H1 (cell line): ENCODE results near the gene ODAD3. TPM values are rescaled to one million over a fixed set of nuclear protein-coding genes. Genes with fewer than 3 reads are reported as not detected.

Experiments
- CTCF ChIA-PET: fragments of 300-600 bp; sonication (Branson Sonifier 250); formaldehyde crosslinking; loops from one replicate; lab custom pipeline; 2021; ENCODE audit not compliant: partially characterized antibody; lab: Charles Lee
- POLR2A ChIA-PET: fragments of 300-600 bp; sonication (Branson Sonifier 250); formaldehyde crosslinking; loops from one replicate; lab custom pipeline; 2021; ENCODE audit warnings: inconsistent platforms; ENCODE audit not compliant: partially characterized antibody; lab: Charles Lee
- DNase-seq, 2 experiments: peaks; one replicate each; pipeline versions ENCODE4 v3.0.0 to v3.0.0-alpha.2; 2010 to 2022; ENCODE audit warnings: low spot score in 2 of 2, low read depth in 1 of 2, mixed read lengths in 1 of 2
- FAIRE-seq: peaks from 2 replicates; lab custom pipeline; 2011; peaks lifted over from hg19 to GRCh38; lab: Jason Lieb, UNC
- H2AFZ ChIP-seq: 2 replicates; pipeline ENCODE4 v1.8.1; 2012; ENCODE audit warnings: low read length, inconsistent platforms
- H2AK5ac ChIP-seq: 2 replicates; pipeline ENCODE4 v1.6.1; 2013; ENCODE audit warnings: low read depth, low read length
- H2BK120ac ChIP-seq: replicated peaks from 2 replicates; pipeline ENCODE3; 2013; ENCODE audit warnings: low read depth, low read length, inconsistent platforms
- H2BK12ac ChIP-seq: 2 replicates; pipeline ENCODE4 v1.6.1; 2013; ENCODE audit warnings: low read depth, low read length
- H2BK15ac ChIP-seq: 2 replicates; pipeline ENCODE4 v1.6.1; 2013; ENCODE audit warnings: low read length
- H2BK20ac ChIP-seq: 2 replicates; pipeline ENCODE4 v1.6.1; 2013; ENCODE audit warnings: low read length
- H2BK5ac ChIP-seq: 2 replicates; pipeline ENCODE4 v1.6.1; 2013; ENCODE audit warnings: low read depth, low read length
- H3K14ac ChIP-seq: 2 replicates; pipeline ENCODE4 v1.6.1; 2013; ENCODE audit warnings: inconsistent platforms; ENCODE audit not compliant: insufficient read length
- H3K18ac ChIP-seq: 2 replicates; pipeline ENCODE4 v1.6.1; 2013; ENCODE audit warnings: low read length; ENCODE audit errors: extremely low read depth
- H3K23ac ChIP-seq: 2 replicates; pipeline ENCODE4 v1.6.1; 2013; ENCODE audit warnings: inconsistent platforms; ENCODE audit not compliant: insufficient read length
- H3K23me2 ChIP-seq: 2 replicates; pipeline ENCODE4 v1.6.1; 2013; ENCODE audit warnings: low read depth, low read length
- H3K27ac ChIP-seq: 2 replicates; pipeline ENCODE4 v1.6.1; 2011; ENCODE audit warnings: low read depth, low read length, inconsistent platforms
- H3K27me3 ChIP-seq, 4 experiments: replicated peaks in 1 of 4; 1 replicate in 1 of 4; 2 replicates in 3 of 4; pipeline versions ENCODE4 v1.6.1 to v1.8.1; 2011 to 2013; ENCODE audit warnings: low read length in 3 of 4, mild to moderate bottlenecking in 3 of 4, inconsistent platforms in 2 of 4, mixed read lengths in 2 of 4, moderate library complexity in 1 of 4; ENCODE audit not compliant: control insufficient read depth in 3 of 4, insufficient read depth in 3 of 4; ENCODE audit errors: extremely low read depth in 1 of 4
- H3K36me3 ChIP-seq, 4 experiments: 2 replicates each; pipeline versions ENCODE4 v1.6.1 to v1.8.1; 2011 to 2013; ENCODE audit warnings: mild to moderate bottlenecking in 4 of 4, low read length in 3 of 4, moderate library complexity in 2 of 4, control low read depth in 1 of 4, inconsistent platforms in 1 of 4; ENCODE audit not compliant: insufficient read depth in 4 of 4, control insufficient read depth in 2 of 4
- H3K4ac ChIP-seq: replicated peaks from 2 replicates; pipeline ENCODE3; 2013; ENCODE audit warnings: low read length, low read depth, mixed read lengths, inconsistent platforms; ENCODE audit not compliant: insufficient read length
- H3K4me1 ChIP-seq, 4 experiments: replicated peaks in 1 of 4; 1 replicate in 1 of 4; 2 replicates in 3 of 4; pipeline versions ENCODE4 v1.6.1 to v1.8.1; 2011 to 2013; ENCODE audit warnings: low read length in 3 of 4, inconsistent platforms in 2 of 4, mixed read lengths in 1 of 4; ENCODE audit not compliant: insufficient read depth in 4 of 4, control insufficient read depth in 3 of 4
- H3K4me2 ChIP-seq, 2 experiments: 2 replicates each; pipeline versions ENCODE4 v1.6.1 to v1.8.1; 2011 to 2013; ENCODE audit warnings: low read depth in 2 of 2, low read length in 2 of 2, control low read depth in 1 of 2, inconsistent platforms in 1 of 2, mild to moderate bottlenecking in 1 of 2; ENCODE audit not compliant: insufficient read depth in 1 of 2
- H3K4me3 ChIP-seq, 4 experiments: fragments of 200-600, 300-600 bp in 1 of 4; sonication (generic), shearing (Covaris generic), sonication (Bioruptor Twin) in 1 of 4; 2 replicates each; pipeline versions ENCODE4 v1.5.1 to v1.8.1; 2011 to 2016; ENCODE audit warnings: low read length in 4 of 4, low read depth in 3 of 4, control low read depth in 2 of 4, inconsistent platforms in 2 of 4, mild to moderate bottlenecking in 2 of 4, mixed read lengths in 1 of 4, moderate library complexity in 1 of 4; ENCODE audit not compliant: insufficient read depth in 2 of 4; ENCODE audit errors: extremely low read depth in 1 of 4
- H3K56ac ChIP-seq: replicated peaks from 2 replicates; pipeline ENCODE3; 2013; ENCODE audit warnings: low read depth, mild to moderate bottlenecking, mixed read lengths, low read length, inconsistent platforms; ENCODE audit not compliant: insufficient read length
- H3K79me1 ChIP-seq: 2 replicates; pipeline ENCODE4 v1.6.1; 2013; ENCODE audit warnings: low read depth, low read length, control low read depth
- H3K79me2 ChIP-seq, 2 experiments: 2 replicates each; pipeline versions ENCODE4 v1.6.1 to v1.8.1; 2012 to 2013; ENCODE audit warnings: low read length in 2 of 2, mild to moderate bottlenecking in 2 of 2, inconsistent platforms in 1 of 2; ENCODE audit not compliant: insufficient read depth in 2 of 2, control insufficient read depth in 1 of 2
- H3K9ac ChIP-seq, 4 experiments: replicated peaks in 1 of 4; 1 replicate in 1 of 4; 2 replicates in 3 of 4; pipeline versions ENCODE4 v1.6.1 to v1.8.1; 2011 to 2013; ENCODE audit warnings: low read depth in 3 of 4, low read length in 3 of 4, control low read depth in 2 of 4, mild to moderate bottlenecking in 2 of 4, moderate library complexity in 2 of 4, inconsistent platforms in 1 of 4; ENCODE audit errors: extremely low read depth in 1 of 4
- H3K9me3 ChIP-seq, 2 experiments: 2 replicates each; pipeline versions ENCODE4 v1.6.1 to v1.8.1; 2012 to 2013; ENCODE audit warnings: mild to moderate bottlenecking in 2 of 2, moderate library complexity in 2 of 2, control low read depth in 1 of 2, inconsistent platforms in 1 of 2, low read depth in 1 of 2, low read length in 1 of 2, mixed read lengths in 1 of 2; ENCODE audit not compliant: insufficient read depth in 2 of 2
- H4K20me1 ChIP-seq, 2 experiments: replicated peaks in 1 of 2; 2 replicates each; pipeline versions ENCODE3 to v1.8.1; 2011 to 2013; ENCODE audit warnings: inconsistent platforms in 2 of 2, low read length in 2 of 2, mild to moderate bottlenecking in 1 of 2; ENCODE audit not compliant: insufficient read depth in 2 of 2, control insufficient read depth in 1 of 2
- H4K5ac ChIP-seq: 2 replicates; pipeline ENCODE4 v1.6.1; 2013; ENCODE audit warnings: low read length, low read depth, mixed read lengths, inconsistent platforms; ENCODE audit not compliant: insufficient read length
- H4K8ac ChIP-seq: 2 replicates; pipeline ENCODE4 v1.8.0; 2013; ENCODE audit warnings: mild to moderate bottlenecking, moderate library complexity, low read length, inconsistent platforms; ENCODE audit not compliant: insufficient read depth; ENCODE audit errors: extremely low read depth
- H4K91ac ChIP-seq: replicated peaks from 2 replicates; pipeline ENCODE3; 2013; ENCODE audit warnings: low read length, mixed read lengths, inconsistent platforms; ENCODE audit not compliant: insufficient read length
- BCL11A ChIP-seq, 2 experiments: IDR thresholded peaks; one replicate each; pipeline ENCODE4 v1.6.1; 2011; ENCODE audit warnings: low read depth in 2 of 2, low read length in 2 of 2, mild to moderate bottlenecking in 2 of 2
- CBX8 ChIP-seq: fragments of 300-800, 300-1000 bp; sonication (generic); IDR thresholded peaks from 2 replicates; pipeline ENCODE4 v1.7.1; 2016; ENCODE audit warnings: low read depth, low read length, borderline replicate concordance
- FOSL1 ChIP-seq: IDR thresholded peaks from 2 replicates; pipeline ENCODE4 v1.6.1; 2011; ENCODE audit warnings: mild to moderate bottlenecking, low read depth, low read length, moderate library complexity; ENCODE audit not compliant: insufficient read depth
- JUN ChIP-seq: IDR thresholded peaks from 2 replicates; pipeline ENCODE4 v1.6.1; 2011; ENCODE audit warnings: low read depth, mild to moderate bottlenecking, improper control_type of control experiment, low read length
- JUND ChIP-seq: IDR thresholded peaks from 2 replicates; pipeline ENCODE4 v1.6.1; 2011; ENCODE audit warnings: mild to moderate bottlenecking, improper control_type of control experiment, low read length
- POLR2A ChIP-seq, 2 experiments: IDR thresholded peaks; 1 replicate in 1 of 2; 2 replicates in 1 of 2; pipeline ENCODE4 v1.6.1; 2011; ENCODE audit warnings: low read depth in 2 of 2, low read length in 2 of 2, mild to moderate bottlenecking in 2 of 2; ENCODE audit errors: control extremely low read depth in 1 of 2
- RAD21 ChIP-seq, 2 experiments: IDR thresholded peaks in 1 of 2; conservative IDR thresholded peaks in 1 of 2; 2 replicates each; pipeline ENCODE4 v1.6.1; 2011; ENCODE audit warnings: low read depth in 2 of 2, low read length in 2 of 2, improper control_type of control experiment in 1 of 2, inconsistent platforms in 1 of 2, mild to moderate bottlenecking in 1 of 2, moderate library complexity in 1 of 2
- RXRA ChIP-seq: IDR thresholded peaks from 2 replicates; pipeline ENCODE4 v1.6.1; 2011; ENCODE audit warnings: low read depth, mild to moderate bottlenecking, low read length, moderate library complexity; ENCODE audit not compliant: insufficient read depth
- SRF ChIP-seq: IDR thresholded peaks from 2 replicates; pipeline ENCODE4 v1.6.1; 2011; ENCODE audit warnings: mild to moderate bottlenecking, low read depth, low read length, moderate library complexity
- TCF12 ChIP-seq: IDR thresholded peaks from 2 replicates; pipeline ENCODE4 v1.6.1; 2011; ENCODE audit warnings: low read depth, mild to moderate bottlenecking, low read length
- ZNF274 ChIP-seq: IDR thresholded peaks from 2 replicates; pipeline ENCODE4 v1.7.0; 2012; ENCODE audit warnings: low read length, borderline replicate concordance; ENCODE audit errors: extremely low read depth
- WGBS, 2 experiments: shearing (Covaris generic) in 1 of 2; methylation state at CpG; one replicate each; pipeline versions ENCODE4 v1.1.6 to v1.1.7; 2013 to 2015; ENCODE audit warnings: low lambda C conversion rate in 2 of 2, mixed read lengths in 2 of 2, inconsistent platforms in 1 of 2, low coverage in 1 of 2, missing lambda C conversion rate in 1 of 2; ENCODE audit not compliant: insufficient replicate concordance in 2 of 2, insufficient coverage in 1 of 2, insufficient read length in 1 of 2; ENCODE audit errors: extremely low coverage in 1 of 2, missing lambda C conversion rate in 1 of 2; 5-methylcytosine and 5-hydroxymethylcytosine counted together
- polyA plus RNA-seq, 7 experiments: library from polyadenylated mRNA; depleted of rRNA in 3 of 7; stranded (reverse) in 5 of 7; unstranded in 2 of 7; fragments of >200 nt in 5 of 7; fragments of 200-250 nt in 2 of 7; gene quantifications; 1 replicate in 5 of 7; 2 replicates in 1 of 7; 4 replicates in 1 of 7; pipeline versions ENCODE4 v1.2.1 to v1.2.3, GENCODE V29; 2011 to 2013; ENCODE audit warnings: missing spikeins in 2 of 7, mixed read lengths in 2 of 7
- total RNA-seq: library from RNA; stranded (reverse); fragmentation: NEBNext Ultra II Directional; extraction: Animal tissue kit (Norgen Biotek cat#: 25700); gene quantifications from 2 replicates; pipeline ENCODE4 v1.2.1, GENCODE V29; 2021

Gene ODAD3
- total and polyA plus RNA-seq, 2 of the 8 experiments (the other 6 are each of a cell fraction or from before 2014, with no cell fraction given): 2.1 to 2.2 TPM

- CTCF ChIA-PET: interaction anchor here (0.6 to 13.7 kb wide), 6 partner anchors 10 to 53 kb away, joined by 3 to 197 read pairs (median 10); partner anchors contain the start of genes EPOR, ODAD3 and SWSAP1
- no peak overlapping the region for H2BK5ac ChIP-seq
- FAIRE-seq (no peak), DNase-seq (no peak)
- H3K79me2 ChIP-seq: no peaks in the 10 kb centered on the region
- H3K23me2 ChIP-seq: peaks cover 26% of the 10 kb centered on the region
- no peak overlapping the region for H3K18ac ChIP-seq
- H3K79me1 ChIP-seq: peaks cover 5% of the 10 kb centered on the region
- H4K5ac ChIP-seq: no peak overlapping the region
- no peak overlapping the region for H3K9ac ChIP-seq
- H3K36me3 ChIP-seq: peaks cover 0 to 3% (median 0%) of the 10 kb centered on the region in 4 experiments; a peak in 1 of 8 replicates
- no peak overlapping the region for H2AK5ac ChIP-seq
- H4K91ac ChIP-seq: no peak overlapping the region
- peaks cover 0 to 2% of the 10 kb centered on the region in 2 experiments for H4K20me1 ChIP-seq
- no peak overlapping the region for H2BK12ac ChIP-seq
- no peak overlapping the region for H2AFZ ChIP-seq
- peaks cover 0 to 12% (median 9%) of the 10 kb centered on the region in 4 experiments; a peak in 5 of 7 replicates for H3K27me3 ChIP-seq
- no peak overlapping the region for H2BK120ac ChIP-seq
- H3K4me2 ChIP-seq: no peak overlapping the region
- no peak overlapping the region; the same call in 1 of the 2 replicates for H2BK15ac ChIP-seq
- no peak overlapping the region for H3K27ac ChIP-seq
- H3K56ac ChIP-seq: no peak overlapping the region
- peaks cover 0 to 9% (median 3%) of the 10 kb centered on the region in 4 experiments; a peak in 3 of 7 replicates for H3K4me1 ChIP-seq
- no peak overlapping the region for H3K23ac ChIP-seq
- H4K8ac ChIP-seq: no peak overlapping the region
- H3K9me3 ChIP-seq: no peaks in the 10 kb centered on the region
- POLR2A ChIA-PET: interaction anchor here (1.1 to 3.6 kb wide), 5 partner anchors 10 to 77 kb away, joined by 3 to 22 read pairs (median 4); partner anchors contain the start of genes ODAD3, PRKCSH and RAB3D
- H2BK20ac ChIP-seq: no peak overlapping the region
- 93% methylated on average over 16 of the region's 17 CpGs; no CpG with 5 or more reads in 1 of the 2 experiments for WGBS, 2 experiments
- no peak overlapping the region for H3K14ac ChIP-seq
- no peak overlapping the region for H3K4ac ChIP-seq
- H3K4me3 ChIP-seq: no peak overlapping the region
- TF ChIP-seq JUND (no peak), SRF (no peak), ZNF274 (no peak), POLR2A (IDR thresholded peaks at IDR 0.05; ENCODE audit: control extremely low read depth in 1 of 2, low read depth in 2 of 2, low read length in 2 of 2) (no peak), TCF12 (no peak), CBX8 (no peak), BCL11A (IDR thresholded peaks at IDR 0.05; ENCODE audit: low read depth in 2 of 2, low read length in 2 of 2) (no peak), RXRA (no peak), FOSL1 (no peak), JUN (no peak), RAD21 (IDR thresholded peaks at IDR 0.05 in 1 of 2, conservative IDR thresholded peaks at IDR 0.05 in 1 of 2; ENCODE audit: low read depth in 2 of 2, low read length in 2 of 2) (no peak)
Observed at GRCh38 chr19:11416346-11417052, 18.4 kb downstream of the ODAD3 start.
